HepG2 (cell line): Measurements from ENCODE around the gene SLC28A1. TPM values are rescaled to one million over a fixed set of nuclear protein-coding genes. Genes with fewer than 3 reads are reported as not detected.
A peak's percentile ranks its signal among the peaks of the same experiment; 100 is the strongest.

ENCODE experiments used
- CAMTA2 ChIP-seq: sonication (generic); formaldehyde crosslinking; IDR thresholded peaks from 2 replicates; pipeline ENCODE4 v1.4.0; 2020; ENCODE audit warnings: mild to moderate bottlenecking, missing genetic modification reagents, borderline replicate concordance
- CBX2 ChIP-seq, 2 experiments: fragments of 200-600 bp in 1 of 2; sonication (generic); formaldehyde crosslinking in 1 of 2; IDR thresholded peaks; 2 replicates each; pipeline versions ENCODE4 v1.7.0 to v1.8.1; 2018 to 2022; ENCODE audit warnings: low read depth in 2 of 2, low read length in 1 of 2, mild to moderate bottlenecking in 1 of 2, missing genetic modification reagents in 1 of 2
- FOXK1 ChIP-seq: sonication (generic); formaldehyde crosslinking; IDR thresholded peaks from 2 replicates; pipeline ENCODE4 v1.4.0; 2020; ENCODE audit warnings: low read depth, missing genetic modification reagents, borderline replicate concordance
- IKZF5 ChIP-seq: IDR thresholded peaks from 2 replicates; pipeline ENCODE4 v1.6.1; 2018; ENCODE audit warnings: missing genetic modification reagents, mild to moderate bottlenecking, missing compliant biosample characterization
- IRF2 ChIP-seq: IDR thresholded peaks from 2 replicates; pipeline ENCODE4 v1.6.1; 2018; ENCODE audit warnings: missing genetic modification reagents, missing compliant biosample characterization
- JUNB ChIP-seq: sonication (generic); formaldehyde crosslinking; IDR thresholded peaks from 2 replicates; pipeline ENCODE4 v1.8.0; 2022; ENCODE audit warnings: missing genetic modification reagents, mild to moderate bottlenecking, borderline replicate concordance
- MAFK ChIP-seq, 2 experiments: IDR thresholded peaks in 1 of 2; conservative IDR thresholded peaks in 1 of 2; 2 replicates each; pipeline ENCODE4 v1.6.1; 2011; ENCODE audit warnings: improper control_type of control experiment in 2 of 2, low read length in 2 of 2
- MTERF4 ChIP-seq: sonication (generic); formaldehyde crosslinking; IDR thresholded peaks from 2 replicates; pipeline ENCODE4 v1.8.0; 2023; ENCODE audit warnings: mild to moderate bottlenecking, missing genetic modification reagents
- MYNN ChIP-seq: sonication (generic); formaldehyde crosslinking; IDR thresholded peaks from 2 replicates; pipeline ENCODE4 v1.4.0; 2020; ENCODE audit warnings: mild to moderate bottlenecking, low read depth, missing genetic modification reagents
- RXRB ChIP-seq: IDR thresholded peaks from 2 replicates; pipeline ENCODE4 v1.6.1; 2016; ENCODE audit warnings: borderline replicate concordance, missing genetic modification reagents, missing compliant biosample characterization
- TBX3 ChIP-seq: fragments of 450-650 bp; IDR thresholded peaks from 2 replicates; pipeline ENCODE4 v1.6.1; 2017; ENCODE audit warnings: antibody characterized with exemption, mild to moderate bottlenecking, inconsistent platforms, borderline replicate concordance
- TOPORS ChIP-seq: sonication (generic); formaldehyde crosslinking; IDR thresholded peaks from 2 replicates; pipeline ENCODE4 v1.8.0; 2023; ENCODE audit warnings: mild to moderate bottlenecking, missing genetic modification reagents
- TRAFD1 ChIP-seq: sonication (generic); formaldehyde crosslinking; IDR thresholded peaks from 2 replicates; pipeline ENCODE4 v1.5.1; 2020; ENCODE audit warnings: missing genetic modification reagents, mild to moderate bottlenecking, borderline replicate concordance
- ZBTB33 ChIP-seq: sonication (generic); formaldehyde crosslinking; IDR thresholded peaks from 2 replicates; pipeline ENCODE4 v1.4.0; 2020; ENCODE audit warnings: missing genetic modification reagents
- ZKSCAN8 ChIP-seq: IDR thresholded peaks from 2 replicates; pipeline ENCODE4 v1.6.1; 2016; ENCODE audit warnings: borderline replicate concordance, missing genetic modification reagents, missing compliant biosample characterization
- ZNF138 ChIP-seq: sonication (generic); formaldehyde crosslinking; IDR thresholded peaks from 2 replicates; pipeline ENCODE4 v1.5.0; 2020; ENCODE audit warnings: mild to moderate bottlenecking, low read depth, missing genetic modification reagents
- ZNF761 ChIP-seq: sonication (generic); formaldehyde crosslinking; conservative IDR thresholded peaks from 2 replicates; pipeline ENCODE4 v1.4.0; 2020; ENCODE audit warnings: mild to moderate bottlenecking, missing genetic modification reagents
- ZXDC ChIP-seq: sonication (generic); formaldehyde crosslinking; IDR thresholded peaks from 2 replicates; pipeline ENCODE4 v1.5.0; 2020; ENCODE audit warnings: mild to moderate bottlenecking, missing genetic modification reagents
- polyA plus RNA-seq, 8 experiments: library from polyadenylated mRNA; depleted of rRNA in 3 of 8; stranded (reverse) in 7 of 8; unstranded in 1 of 8; fragments of >200 nt; fragmentation: Illumina TruSeq in 4 of 8; extraction: Trizol in 4 of 8; gene quantifications; 2 replicates each; pipeline versions ENCODE4 v1.2.1 to v1.2.3, GENCODE V29; 2011 to 2016; ENCODE audit warnings: low read depth in 4 of 8, missing spikeins in 1 of 8, mixed read lengths in 1 of 8; ENCODE audit not compliant: insufficient read depth in 1 of 8
- total RNA-seq, 5 experiments: library from RNA; depleted of rRNA; stranded (reverse); fragments of >200 nt; fragmentation: Illumina TruSeq; extraction: Trizol; gene quantifications; 2 replicates each; pipeline ENCODE4 v1.2.3, GENCODE V29; 2016; ENCODE audit warnings: low read depth in 1 of 5

Gene SLC28A1
- total and polyA plus RNA-seq, 2 of the 13 experiments (the other 11 are each of a cell fraction or from before 2014, with no cell fraction given) = 0.31 to 5.8 TPM

- peak; percentile 55; the same call in 1 of the 2 replicates for TF ChIP-seq RXRB
- no peak for TF ChIP-seq TRAFD1 (CRISPR knock-in tag)
- TF ChIP-seq CBX2 (IDR thresholded peaks at IDR 0.05; ENCODE audit: low read depth, low read length) = no peak
- no peak for TF ChIP-seq CBX2 (CRISPR knock-in tag; IDR thresholded peaks at IDR 0.05; ENCODE audit: low read depth)
- no peak for TF ChIP-seq JUNB (CRISPR knock-in tag)
- TF ChIP-seq TBX3 = peak; percentile 13; the same call in 1 of the 2 replicates
- peak; percentile 22; the same call in 1 of the 2 replicates for TF ChIP-seq MYNN
- no peak for TF ChIP-seq ZKSCAN8 (CRISPR knock-in tag)
- TF ChIP-seq ZNF761 (CRISPR knock-in tag) = peak; percentile 67; the same call in 1 of the 2 replicates
- no peak for TF ChIP-seq MTERF4 (CRISPR knock-in tag)
- no peak for TF ChIP-seq ZXDC
- no peak for TF ChIP-seq FOXK1 (CRISPR knock-in tag)
- TF ChIP-seq MAFK (conservative IDR thresholded peaks at IDR 0.05 in 1 of 2, IDR thresholded peaks at IDR 0.05 in 1 of 2; ENCODE audit: low read length in 2 of 2) = no peak
- no peak for TF ChIP-seq CAMTA2 (CRISPR knock-in tag)
- TF ChIP-seq TOPORS (CRISPR knock-in tag) = peak; percentile 23; the same call in 1 of the 2 replicates
- peak; percentile 72; the same call in 1 of the 2 replicates for TF ChIP-seq IKZF5 (CRISPR knock-in tag)
- TF ChIP-seq ZBTB33 (CRISPR knock-in tag) = no peak; the same call in 1 of the 2 replicates
- TF ChIP-seq IRF2 (CRISPR knock-in tag) = peak; percentile 88
- peak; percentile 88; the same call in 1 of the 2 replicates for TF ChIP-seq ZNF138 (CRISPR knock-in tag)
Measured at GRCh38 chr15:84980196-84981053, 96.0 kb downstream of the SLC28A1 start (continued).
